AML-193 (cell line): ENCODE data around the gene KHK.

ENCODE experiments used
- DNase-seq, 2 experiments: peaks; one replicate each; lab custom pipeline; 2025; lab: John Stamatoyannopoulos, UW

KHK gene

DNA sequence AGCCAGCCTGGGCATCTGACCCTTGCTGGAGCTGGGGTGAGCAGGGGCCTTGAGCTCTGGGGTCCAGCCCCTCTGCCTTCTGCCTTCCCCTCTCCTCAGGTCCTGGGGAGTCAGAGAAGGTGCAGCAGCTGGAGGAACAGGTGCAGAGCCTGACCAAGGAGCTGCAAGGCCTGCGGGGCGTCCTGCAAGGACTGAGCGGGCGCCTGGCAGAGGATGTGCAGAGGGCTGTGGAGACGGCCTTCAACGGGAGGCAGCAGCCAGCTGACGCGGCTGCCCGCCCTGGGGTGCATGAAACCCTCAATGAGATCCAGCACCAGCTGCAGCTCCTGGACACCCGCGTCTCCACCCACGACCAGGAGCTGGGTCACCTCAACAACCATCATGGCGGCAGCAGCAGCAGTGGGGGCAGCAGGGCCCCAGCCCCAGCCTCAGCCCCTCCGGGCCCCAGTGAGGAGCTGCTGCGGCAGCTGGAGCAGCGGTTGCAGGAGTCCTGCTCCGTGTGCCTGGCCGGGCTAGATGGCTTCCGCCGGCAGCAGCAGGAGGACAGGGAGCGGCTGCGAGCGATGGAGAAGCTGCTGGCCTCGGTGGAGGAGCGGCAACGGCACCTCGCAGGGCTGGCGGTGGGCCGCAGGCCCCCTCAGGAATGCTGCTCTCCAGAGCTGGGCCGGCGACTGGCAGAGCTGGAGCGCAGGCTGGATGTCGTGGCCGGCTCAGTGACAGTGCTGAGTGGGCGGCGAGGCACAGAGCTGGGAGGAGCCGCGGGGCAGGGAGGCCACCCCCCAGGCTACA is 4.4 kb upstream of the KHK start:
- no peak for DNase-seq

DNA sequence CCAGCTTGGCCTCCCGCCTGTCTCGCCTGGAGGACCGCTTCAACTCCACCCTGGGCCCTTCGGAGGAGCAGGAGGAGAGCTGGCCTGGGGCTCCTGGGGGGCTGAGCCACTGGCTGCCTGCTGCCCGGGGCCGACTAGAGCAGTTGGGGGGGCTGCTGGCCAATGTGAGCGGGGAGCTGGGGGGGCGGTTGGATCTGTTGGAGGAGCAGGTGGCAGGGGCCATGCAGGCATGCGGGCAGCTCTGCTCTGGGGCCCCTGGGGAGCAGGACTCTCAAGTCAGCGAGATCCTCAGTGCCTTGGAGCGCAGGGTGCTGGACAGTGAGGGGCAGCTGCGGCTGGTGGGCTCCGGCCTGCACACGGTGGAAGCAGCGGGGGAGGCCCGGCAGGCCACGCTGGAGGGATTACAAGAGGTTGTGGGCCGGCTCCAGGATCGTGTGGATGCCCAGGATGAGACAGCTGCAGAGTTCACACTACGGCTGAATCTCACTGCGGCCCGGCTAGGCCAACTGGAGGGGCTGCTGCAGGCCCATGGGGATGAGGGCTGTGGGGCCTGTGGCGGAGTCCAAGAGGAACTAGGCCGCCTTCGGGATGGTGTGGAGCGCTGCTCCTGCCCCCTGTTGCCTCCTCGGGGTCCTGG is 3.7 kb upstream of the KHK start:
- no peak for DNase-seq

DNA sequence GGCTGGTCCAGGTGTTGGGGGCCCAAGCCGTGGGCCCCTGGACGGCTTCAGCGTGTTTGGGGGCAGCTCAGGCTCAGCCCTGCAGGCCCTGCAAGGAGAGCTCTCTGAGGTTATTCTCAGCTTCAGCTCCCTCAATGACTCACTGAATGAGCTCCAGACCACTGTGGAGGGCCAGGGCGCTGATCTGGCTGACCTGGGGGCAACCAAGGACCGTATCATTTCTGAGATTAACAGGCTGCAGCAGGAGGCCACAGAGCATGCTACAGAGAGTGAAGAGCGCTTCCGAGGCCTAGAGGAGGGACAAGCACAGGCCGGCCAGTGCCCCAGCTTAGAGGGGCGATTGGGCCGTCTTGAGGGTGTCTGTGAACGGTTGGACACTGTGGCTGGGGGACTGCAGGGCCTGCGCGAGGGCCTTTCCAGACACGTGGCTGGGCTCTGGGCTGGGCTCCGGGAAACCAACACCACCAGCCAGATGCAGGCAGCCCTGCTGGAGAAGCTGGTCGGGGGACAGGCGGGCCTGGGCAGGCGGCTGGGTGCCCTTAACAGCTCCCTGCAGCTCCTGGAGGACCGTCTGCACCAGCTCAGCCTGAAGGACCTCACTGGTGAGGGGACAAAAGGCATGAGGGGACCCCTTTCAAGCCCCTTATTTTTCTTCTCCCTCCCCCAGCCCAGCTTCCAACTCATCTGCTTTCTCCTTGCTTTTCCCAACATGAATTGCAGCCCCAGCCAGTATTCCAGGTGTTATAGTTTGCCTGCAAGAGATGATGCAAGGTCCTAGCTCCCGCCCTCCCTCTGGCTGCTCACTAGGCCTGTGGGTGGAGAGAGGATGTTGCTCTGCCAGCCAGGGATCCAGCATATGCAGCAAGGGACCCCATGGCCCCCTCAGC is 2.9 kb upstream of the KHK start:
- DNase-seq = no peak

DNA sequence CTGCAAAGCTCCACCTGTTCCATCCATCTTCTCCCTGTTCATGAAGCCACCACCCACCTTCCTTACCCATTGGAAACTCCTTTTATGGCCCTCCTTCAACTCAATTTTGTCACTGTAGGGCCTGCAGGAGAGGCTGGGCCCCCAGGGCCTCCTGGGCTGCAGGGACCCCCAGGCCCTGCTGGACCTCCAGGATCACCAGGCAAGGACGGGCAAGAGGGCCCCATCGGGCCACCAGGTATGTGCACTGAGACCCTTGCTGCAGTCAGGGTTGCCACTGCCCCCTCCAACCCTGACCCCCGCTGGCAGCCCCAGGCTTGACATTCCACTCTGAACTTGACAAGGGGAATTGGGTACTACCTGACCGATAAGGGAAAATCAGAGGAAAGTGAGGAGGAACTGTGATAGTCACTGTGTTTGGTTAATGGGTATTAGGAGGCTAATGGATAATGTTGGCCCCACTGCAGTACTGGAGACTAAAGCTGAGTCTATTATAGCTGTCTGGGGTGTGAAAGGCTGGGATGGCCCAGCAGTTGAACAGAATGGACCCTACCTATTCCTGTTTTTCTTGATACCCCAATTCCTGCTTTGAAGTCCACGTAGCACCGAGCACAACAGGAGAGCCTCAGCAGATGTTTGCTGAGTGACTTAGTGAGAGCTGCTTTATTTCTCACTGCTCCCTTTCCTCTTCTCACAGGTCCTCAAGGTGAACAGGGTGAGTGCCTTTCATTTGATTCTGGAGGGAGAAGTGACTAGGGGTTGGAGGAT is 2.1 kb upstream of the KHK start:
- DNase-seq = no peak

DNA sequence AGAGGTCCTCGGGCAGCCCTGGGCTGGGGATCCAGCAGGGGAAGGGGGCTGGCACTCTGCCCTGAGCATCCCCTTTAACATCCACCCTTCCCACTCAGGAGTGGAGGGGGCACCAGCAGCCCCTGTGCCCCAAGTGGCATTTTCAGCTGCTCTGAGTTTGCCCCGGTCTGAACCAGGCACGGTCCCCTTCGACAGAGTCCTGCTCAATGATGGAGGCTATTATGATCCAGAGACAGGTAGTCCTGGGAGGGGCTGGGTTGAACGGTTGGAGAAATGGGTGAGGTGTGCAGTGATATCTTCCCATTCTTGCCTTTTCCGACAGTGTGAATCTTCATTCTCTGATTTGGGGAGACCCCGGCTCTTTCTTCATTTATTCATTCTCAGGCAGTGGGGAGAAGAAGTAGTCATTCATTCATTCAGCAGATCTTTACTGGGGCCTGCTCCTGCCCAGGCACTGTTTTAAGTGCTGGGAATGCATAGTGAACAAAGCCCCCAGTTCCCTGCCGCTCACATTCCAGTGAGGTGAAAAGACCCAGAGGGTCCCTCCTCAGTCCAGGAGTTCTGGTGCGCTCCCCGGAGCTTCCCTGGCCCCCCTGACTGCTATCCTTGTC is 1.4 kb upstream of the KHK start:
- no peak for DNase-seq

DNA sequence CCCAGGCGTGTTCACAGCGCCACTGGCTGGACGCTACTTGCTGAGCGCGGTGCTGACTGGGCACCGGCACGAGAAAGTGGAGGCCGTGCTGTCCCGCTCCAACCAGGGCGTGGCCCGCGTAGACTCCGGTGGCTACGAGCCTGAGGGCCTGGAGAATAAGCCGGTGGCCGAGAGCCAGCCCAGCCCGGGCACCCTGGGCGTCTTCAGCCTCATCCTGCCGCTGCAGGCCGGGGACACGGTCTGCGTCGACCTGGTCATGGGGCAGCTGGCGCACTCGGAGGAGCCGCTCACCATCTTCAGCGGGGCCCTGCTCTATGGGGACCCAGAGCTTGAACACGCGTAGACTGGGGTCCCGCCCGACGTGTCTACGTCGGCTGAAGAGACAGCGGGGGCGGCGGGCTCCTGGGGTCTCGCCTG is 891 bp upstream of the KHK start:
- peak; percentile 37 to 57 for DNase-seq

DNA sequence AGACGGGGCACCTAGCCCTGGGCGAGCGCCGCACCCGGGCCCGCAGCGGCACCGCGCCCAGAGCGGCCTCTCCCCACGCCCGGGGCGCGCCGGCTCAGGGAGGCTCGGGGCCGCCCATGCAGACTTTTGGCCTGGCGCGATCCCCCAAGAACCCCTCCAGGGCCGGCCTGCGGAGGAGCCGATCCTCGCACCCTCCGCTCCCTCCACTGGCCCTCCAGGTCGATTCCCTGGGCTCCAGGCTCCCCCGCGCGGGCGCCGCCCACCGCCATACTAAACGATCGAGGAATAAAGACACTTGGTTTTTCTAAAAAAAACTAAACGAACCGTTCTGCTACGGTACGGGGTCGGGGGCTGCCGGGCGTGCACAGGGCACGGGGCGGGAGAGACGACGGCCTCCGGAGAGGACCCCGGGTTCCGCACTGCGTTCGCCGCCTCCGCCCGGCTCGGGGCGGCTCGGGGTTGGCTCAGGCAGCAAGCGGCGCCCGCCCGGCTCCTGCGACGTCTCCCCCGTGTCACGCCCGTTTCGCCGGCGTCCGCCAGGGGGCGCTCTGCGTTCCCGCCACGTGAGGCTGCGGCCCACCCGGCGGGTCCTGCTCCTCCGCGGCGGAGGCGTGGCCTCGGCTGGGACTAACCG is 365 bp upstream of the KHK start:
- DNase-seq = peak; percentile 84 to 86

DNA sequence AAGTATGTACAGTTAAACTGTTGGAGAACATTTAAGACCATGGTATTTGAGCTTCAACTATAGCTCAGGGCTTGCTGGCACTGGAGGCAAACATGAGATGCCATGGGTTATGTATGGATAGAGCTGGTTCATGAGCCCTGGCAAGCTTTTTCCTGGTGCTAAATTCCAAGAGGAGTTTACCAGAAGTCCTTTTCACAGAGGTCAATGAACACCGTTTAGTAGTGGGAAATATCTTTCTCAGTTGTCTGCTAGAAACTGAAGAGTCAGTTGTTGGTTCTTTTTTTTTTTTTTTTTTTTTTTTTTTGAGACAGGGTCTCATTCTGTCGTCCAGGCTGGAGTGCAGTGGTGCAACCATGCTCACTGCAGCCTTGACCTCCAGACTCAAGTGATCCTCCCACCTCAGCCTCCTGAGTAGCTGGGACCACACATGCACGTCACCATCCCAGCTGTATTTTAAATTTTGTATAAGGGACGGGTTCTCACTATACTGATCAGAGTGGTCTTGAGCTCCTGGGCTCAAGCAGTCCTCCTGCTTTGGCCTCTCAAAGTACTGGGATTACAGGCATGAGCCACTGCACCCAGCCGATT is 1.3 kb downstream of the KHK start:
- no peak for DNase-seq

DNA sequence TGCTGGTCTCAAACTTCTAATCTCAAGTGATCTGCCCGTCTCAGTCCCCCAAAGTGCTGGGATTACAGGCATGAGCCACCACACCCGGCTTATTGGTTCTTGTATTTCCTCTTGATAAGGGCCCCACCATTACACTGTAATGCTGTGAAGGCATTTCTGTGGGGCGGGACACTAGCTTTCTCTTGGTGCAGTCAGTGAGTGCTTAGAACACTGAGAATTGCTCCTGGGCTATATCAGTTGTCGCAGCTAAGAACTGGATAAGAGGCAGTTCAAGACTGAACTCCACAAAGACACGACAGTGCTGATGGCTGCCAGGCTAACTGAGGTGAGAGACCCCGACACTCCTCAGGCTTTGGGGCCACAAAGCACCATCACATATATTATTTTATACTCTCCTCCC is 2.1 kb downstream of the KHK start:
- no peak for DNase-seq

DNA sequence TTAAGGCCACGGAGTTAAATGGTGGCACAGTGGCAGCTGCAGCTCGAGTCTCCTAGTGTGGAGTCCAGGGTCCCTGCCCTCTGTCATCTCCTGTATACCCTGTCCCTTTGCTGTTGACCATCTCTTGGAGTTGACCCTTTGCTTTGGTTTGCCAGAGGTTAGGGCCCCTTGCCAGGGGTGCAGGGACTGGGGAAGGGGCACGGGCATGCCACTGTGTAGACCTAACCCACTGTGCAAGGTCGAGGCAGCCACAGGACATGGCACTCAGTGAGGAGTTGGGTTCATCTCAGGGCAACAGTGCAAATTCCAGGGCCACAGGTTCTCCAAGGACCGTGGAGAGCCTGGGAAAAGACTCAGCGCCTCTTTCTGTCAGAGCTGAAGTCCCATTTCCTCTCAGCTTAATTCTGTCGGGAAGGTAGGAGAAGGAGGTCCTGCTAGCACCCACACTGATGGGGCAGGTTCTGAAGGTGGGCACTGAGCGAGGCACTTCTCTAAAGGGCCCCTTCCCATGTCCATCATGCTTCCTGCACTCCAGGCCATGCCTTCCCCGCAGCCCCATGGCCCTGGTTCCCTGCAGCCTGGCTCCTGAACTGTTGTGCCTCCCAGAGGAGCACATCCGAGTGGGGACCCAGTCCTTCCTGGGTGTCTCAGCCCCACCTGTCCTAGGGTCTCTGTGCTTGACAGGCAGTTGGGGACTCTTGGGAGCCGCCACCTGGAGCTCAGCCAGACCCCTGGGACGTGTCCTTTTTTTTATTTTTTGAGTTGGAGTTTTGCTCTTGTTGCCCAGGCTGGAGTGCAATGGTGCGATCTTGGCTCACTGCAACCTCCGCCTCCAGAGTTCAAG is 2.8 kb downstream of the KHK start:
- DNase-seq = no peak

DNA sequence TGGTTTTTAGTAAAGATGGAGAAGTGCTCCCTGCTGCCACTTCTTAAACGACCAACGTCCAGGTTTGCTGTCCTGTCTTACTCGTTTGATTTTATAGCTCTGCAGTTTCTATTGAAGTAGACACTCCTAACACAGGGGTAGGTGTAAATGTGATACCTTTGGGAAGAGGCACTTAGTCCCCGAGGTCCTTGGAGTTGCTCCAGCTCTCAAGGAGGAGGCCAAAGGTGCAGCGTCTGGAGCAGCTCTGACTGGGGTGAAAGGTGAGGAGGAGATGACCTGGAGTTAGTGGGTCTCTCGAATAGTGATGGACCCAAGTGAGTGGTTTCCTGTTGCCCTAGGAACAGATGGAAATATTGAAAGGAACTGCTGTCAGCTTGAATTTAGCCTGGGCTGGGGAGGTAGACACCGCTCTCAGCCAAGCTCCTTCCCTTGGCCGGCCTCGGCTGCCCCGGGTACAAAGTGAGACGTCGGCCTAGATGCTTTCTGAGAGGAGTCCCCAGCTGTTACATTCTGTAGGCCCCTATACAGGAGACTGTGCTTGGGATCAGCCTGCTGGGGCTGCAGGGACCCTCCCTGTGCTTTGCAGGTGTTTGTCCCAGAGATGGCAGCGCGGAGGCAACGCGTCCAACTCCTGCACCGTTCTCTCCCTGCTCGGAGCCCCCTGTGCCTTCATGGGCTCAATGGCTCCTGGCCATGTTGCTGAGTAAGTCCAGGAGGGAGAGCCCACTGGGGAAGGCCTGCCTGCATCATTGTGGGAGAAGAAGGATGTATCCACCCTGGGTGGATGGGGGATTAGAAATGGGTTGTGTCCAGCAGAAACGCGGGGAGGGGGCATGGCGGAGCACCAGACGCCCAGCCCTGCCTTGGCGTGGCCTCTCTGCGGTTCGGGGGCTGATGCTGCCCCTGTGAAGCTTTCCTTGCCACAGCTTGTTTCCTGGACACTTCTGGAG is 5.4 kb downstream of the KHK start:
- DNase-seq = no peak

DNA sequence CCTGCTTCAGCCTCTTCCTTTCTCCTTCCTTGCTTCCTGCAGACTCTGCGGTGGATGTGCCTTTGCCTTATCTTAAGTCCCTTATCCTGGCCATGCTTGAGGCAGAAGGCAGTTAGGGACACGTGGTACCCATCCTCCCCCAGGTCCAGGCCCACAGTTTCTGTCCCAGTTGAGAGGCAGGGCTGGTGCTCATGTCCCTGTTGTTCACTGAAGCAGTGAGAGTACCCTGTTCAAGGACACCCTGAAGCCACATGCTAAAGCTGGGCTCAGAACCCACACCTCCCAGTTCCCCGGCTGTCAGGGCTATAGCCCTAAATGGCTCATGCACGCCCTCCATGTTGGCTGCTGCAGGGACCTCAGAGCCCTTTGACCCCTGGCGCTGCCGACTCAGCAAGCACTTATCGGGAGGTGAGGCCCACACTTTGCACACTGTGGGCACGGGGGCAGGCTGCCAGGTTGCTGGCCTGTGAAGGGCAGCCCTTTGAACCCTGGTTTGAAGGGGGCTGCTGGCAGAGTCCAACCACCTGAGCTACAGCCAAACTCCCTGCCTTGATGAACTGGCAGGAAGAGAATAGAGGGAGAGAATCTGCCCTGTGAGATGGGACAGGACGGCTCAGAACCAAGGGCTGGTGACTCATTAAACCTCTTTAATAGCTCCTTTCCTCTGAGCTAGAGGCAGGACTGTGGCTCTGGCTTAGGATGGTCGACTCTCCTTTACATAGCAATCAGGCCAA is 6.3 kb downstream of the KHK start:
- no peak for DNase-seq

DNA sequence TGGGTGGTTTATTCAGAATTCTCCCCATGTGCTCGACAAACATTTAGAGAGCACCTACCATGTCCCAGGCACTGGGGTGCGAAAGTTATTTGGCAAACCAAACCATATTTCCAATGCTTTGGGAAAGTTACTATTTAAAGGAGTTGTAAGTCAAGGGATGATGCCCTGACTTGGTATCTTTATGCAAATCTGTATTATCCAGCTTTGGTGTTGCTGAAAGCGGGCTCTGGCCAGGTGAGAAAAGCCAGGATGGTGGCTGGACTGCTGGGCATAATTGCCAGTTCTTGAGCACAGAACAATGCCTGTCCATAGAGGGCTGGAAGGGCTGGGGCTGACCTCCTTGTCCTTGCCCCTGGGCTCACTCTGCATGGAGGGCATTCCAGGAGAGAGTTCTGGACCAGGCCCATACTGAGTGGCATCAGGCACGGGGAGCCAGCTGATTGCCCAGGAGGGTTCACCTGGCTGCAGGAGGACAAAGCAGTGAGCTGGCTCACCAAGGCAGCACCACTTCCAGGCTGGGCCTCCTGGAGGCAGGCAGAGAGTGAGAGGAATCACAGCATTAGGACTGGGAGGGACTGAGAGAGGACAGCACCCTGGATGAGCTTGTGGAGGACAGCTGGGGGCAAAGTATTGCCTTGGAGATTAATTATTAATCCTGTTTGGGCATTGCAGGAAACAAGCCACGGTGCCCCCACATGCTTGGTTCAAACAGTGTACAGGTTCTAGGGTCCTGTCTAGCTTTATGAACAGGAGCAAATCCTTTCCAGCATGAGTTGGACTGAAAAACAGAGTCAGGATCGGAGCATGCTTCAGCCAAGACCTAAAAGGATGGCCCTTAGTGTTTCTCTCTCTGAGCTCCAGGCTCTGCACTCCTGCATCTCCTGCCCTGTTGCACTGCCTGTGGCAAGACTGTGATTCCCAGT is 7.1 kb downstream of the KHK start:
- no peak for DNase-seq

DNA sequence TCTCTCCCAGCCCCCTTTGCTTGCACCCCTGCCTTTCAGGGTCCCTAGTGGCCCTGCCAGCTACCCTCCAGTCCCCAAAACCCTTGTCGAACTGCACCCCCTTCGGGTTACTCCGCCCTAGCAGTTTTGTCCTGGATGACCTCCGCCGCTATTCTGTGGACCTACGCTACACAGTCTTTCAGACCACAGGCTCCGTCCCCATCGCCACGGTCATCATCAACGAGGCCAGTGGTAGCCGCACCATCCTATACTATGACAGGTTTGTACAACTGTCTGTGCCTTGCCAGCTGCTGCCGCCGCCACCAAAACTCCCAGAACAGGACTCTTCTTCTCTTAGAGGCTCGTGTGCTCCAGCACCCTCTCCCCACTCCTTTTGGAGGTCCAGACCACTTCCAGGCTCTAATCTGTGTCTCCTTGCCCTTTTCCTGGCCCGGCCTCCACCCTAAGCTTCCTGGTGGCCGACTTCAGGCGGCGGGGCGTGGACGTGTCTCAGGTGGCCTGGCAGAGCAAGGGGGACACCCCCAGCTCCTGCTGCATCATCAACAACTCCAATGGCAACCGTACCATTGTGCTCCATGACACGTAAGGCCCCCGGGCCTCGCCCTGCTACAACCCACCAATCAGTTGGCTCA is 7.9 kb downstream of the KHK start:
- DNase-seq = no peak

DNA sequence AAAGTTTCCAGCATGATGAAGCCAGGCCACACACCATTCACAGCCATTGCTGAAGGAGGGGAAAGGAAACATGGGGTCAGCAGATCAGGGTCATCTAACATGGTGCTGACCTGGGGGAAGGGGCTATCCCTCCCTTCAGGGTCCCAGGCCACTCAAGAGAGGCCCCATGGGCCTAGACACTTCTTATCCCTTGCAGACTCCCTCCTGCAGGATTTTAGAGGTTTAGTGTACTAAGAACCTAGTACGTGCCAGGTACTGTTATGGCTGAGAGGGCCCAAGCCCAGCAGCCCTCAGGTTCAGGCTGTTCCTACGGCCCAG is 8.8 kb downstream of the KHK start:
- DNase-seq = no peak
